ENCODE data around the gene NCBP1. TPM values are rescaled to one million over a fixed set of nuclear protein-coding genes. Genes with fewer than 3 reads are reported as not detected.

The NCBP1 gene
- total and polyA plus RNA-seq, 2 of the 4 experiments (the other 2 are of a cell fraction), result 17.8 to 46.4 TPM

DNA sequence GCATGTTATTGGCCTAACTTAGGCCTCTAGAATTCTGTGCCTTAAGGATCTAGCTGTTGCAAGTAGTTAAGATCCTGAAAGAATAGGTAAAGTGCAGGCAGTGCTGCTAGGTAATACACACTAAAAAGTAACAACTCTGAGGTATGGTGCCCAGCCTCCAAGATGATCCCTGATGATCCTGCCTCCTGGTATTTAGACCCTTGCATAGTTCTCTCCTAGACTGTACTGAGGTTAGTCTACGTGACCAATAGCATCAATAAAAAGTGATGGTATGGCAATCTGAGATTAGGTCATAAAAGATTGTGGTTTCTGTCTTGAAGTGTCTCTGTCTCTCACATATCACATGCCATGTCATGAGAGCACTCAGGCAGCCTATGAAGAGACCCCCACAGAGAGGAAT is 9.7 kb upstream of the NCBP1 start:
- Histone ChIP-seq H3K27ac (ENCODE audit: insufficient read depth, low read length) (no peak overlapping the region), H3K4me3 (ENCODE audit: insufficient read depth, low read depth, low read length) (no peak overlapping the region), H4K20me1 (ENCODE audit: insufficient read depth, low read length) (no peaks in the 10 kb centered on the region; the same call in 1 of the 2 replicates), H4K8ac (ENCODE audit: low read depth in 2 of 2, low read length in 2 of 2) (no peak overlapping the region), H3K4me1 (ENCODE audit: control insufficient read depth, insufficient read depth, low read length) (peaks cover 4% of the 10 kb centered on the region), H2AFZ (replicated peaks; ENCODE audit: low read length, poor library complexity) (no peak overlapping the region), H2BK5ac (ENCODE audit: low read depth, low read length, poor library complexity, severe bottlenecking) (no peak overlapping the region), H3K27me3 (ENCODE audit: control insufficient read depth, insufficient read depth, low read length) (no peaks in the 10 kb centered on the region), H3K9me3 (ENCODE audit: control insufficient read depth, insufficient read depth, low read length) (no peaks in the 10 kb centered on the region), H3K79me1 (ENCODE audit: low read depth in 1 of 2, low read length in 2 of 2) (peaks cover 16 to 28% of the 10 kb centered on the region in 2 experiments), H2BK15ac (ENCODE audit: low read depth, low read length) (no peak overlapping the region), H3K56ac (ENCODE audit: extremely low read depth, insufficient read depth, low read length) (no peak overlapping the region), H3K23ac (ENCODE audit: low read depth, low read length) (no peak overlapping the region), H3K36me3 (ENCODE audit: control insufficient read depth, insufficient read depth, low read length) (peaks cover 14% of the 10 kb centered on the region), H3K4me2 (ENCODE audit: low read depth, low read length) (no peak overlapping the region), H3K9me1 (ENCODE audit: insufficient read depth, low read length) (peaks cover 6% of the 10 kb centered on the region), H3K9ac (ENCODE audit: low read depth, low read length) (no peak overlapping the region), H2BK120ac (ENCODE audit: low read depth, low read length) (no peak overlapping the region), H2AK5ac (ENCODE audit: low read depth, low read length) (no peak overlapping the region), H3K18ac (ENCODE audit: low read depth, low read length) (no peak overlapping the region), H2AK9ac (replicated peaks; ENCODE audit: low read depth, low read length, poor library complexity) (no peak overlapping the region), H3K14ac (replicated peaks; ENCODE audit: low read depth, low read length) (no peak overlapping the region), H4K5ac (ENCODE audit: low read depth, low read length) (no peak overlapping the region), H2BK20ac (ENCODE audit: low read depth, low read length) (no peak overlapping the region), H4K91ac (ENCODE audit: insufficient read depth, low read depth, low read length) (no peak overlapping the region), H3K4ac (ENCODE audit: low read depth, low read length) (no peak overlapping the region)
- BruUV-seq (replicated peaks), result no TSS peak
- CTCF ChIA-PET, result interaction anchor here (2.4 kb wide), 1 partner anchor 9 kb away, joined by 8 read pairs; no protein-coding TSS in a partner anchor
- POLR2A ChIA-PET (ENCODE audit: unreplicated experiment), result no interaction called here
- DNase-seq (no peak), ATAC-seq (ENCODE audit: low read depth) (no peak)
- in situ Hi-C loops (cut with MboI; ENCODE audit: low sequenced_read_pairs), result no loop called here
- no CpG with 5 or more reads among the region's 1 CpG for WGBS, 2 experiments (ENCODE audit: extremely low coverage in 2 of 2, insufficient read length in 1 of 2)
- dilution Hi-C loops (cut with HindIII; ENCODE audit: low sequenced_read_pairs, unreplicated experiment), result no loop called here
- intact Hi-C loops (cut with micrococcal nuclease), result no loop called here
- TF ChIP-seq RAD21 (IDR thresholded peaks at IDR 0.05; ENCODE audit: low read length), result no peak
- TF ChIP-seq MXI1 (IDR thresholded peaks at IDR 0.05; ENCODE audit: borderline replicate concordance, low read depth, low read length), result no peak
- TF ChIP-seq BHLHE40 (IDR thresholded peaks at IDR 0.05; ENCODE audit: low read depth, low read length), result no peak
- no peak for TF ChIP-seq SMC3 (IDR thresholded peaks at IDR 0.05; ENCODE audit: low read depth, low read length)
- no peak for TF ChIP-seq CHD1 (IDR thresholded peaks at IDR 0.05; ENCODE audit: low read depth, low read length)
- TF ChIP-seq, protein P1, sequence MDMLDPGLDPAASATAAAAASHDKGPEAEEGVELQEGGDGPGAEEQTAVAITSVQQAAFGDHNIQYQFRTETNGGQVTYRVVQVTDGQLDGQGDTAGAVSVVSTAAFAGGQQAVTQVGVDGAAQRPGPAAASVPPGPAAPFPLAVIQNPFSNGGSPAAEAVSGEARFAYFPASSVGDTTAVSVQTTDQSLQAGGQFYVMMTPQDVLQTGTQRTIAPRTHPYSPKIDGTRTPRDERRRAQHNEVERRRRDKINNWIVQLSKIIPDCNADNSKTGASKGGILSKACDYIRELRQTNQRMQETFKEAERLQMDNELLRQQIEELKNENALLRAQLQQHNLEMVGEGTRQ (IDR thresholded peaks at IDR 0.05; ENCODE audit: low read depth, low read length), result no peak
- no peak for TF ChIP-seq RFX5 (IDR thresholded peaks at IDR 0.05; ENCODE audit: low read depth, low read length)
- no peak for TF ChIP-seq MAZ (IDR thresholded peaks at IDR 0.05; ENCODE audit: borderline replicate concordance, low read depth, low read length)
- TF ChIP-seq POLR2A (IDR thresholded peaks at IDR 0.05; ENCODE audit: low read depth, low read length), result no peak
- no peak for TF ChIP-seq RCOR1 (IDR thresholded peaks at IDR 0.05; ENCODE audit: insufficient replicate concordance, low read length)
- TF ChIP-seq CEBPB (IDR thresholded peaks at IDR 0.05; ENCODE audit: low read depth, low read length), result no peak
- TF ChIP-seq, protein P2, sequence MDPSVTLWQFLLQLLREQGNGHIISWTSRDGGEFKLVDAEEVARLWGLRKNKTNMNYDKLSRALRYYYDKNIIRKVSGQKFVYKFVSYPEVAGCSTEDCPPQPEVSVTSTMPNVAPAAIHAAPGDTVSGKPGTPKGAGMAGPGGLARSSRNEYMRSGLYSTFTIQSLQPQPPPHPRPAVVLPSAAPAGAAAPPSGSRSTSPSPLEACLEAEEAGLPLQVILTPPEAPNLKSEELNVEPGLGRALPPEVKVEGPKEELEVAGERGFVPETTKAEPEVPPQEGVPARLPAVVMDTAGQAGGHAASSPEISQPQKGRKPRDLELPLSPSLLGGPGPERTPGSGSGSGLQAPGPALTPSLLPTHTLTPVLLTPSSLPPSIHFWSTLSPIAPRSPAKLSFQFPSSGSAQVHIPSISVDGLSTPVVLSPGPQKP (IDR thresholded peaks at IDR 0.05; ENCODE audit: borderline replicate concordance, low read depth, low read length), result no peak
- no peak for TF ChIP-seq NFE2L2 (IDR thresholded peaks at IDR 0.05; ENCODE audit: low read depth, low read length)
- TF ChIP-seq FOS (IDR thresholded peaks at IDR 0.05; ENCODE audit: low read depth, low read length), result no peak
- TF ChIP-seq, protein P3, sequence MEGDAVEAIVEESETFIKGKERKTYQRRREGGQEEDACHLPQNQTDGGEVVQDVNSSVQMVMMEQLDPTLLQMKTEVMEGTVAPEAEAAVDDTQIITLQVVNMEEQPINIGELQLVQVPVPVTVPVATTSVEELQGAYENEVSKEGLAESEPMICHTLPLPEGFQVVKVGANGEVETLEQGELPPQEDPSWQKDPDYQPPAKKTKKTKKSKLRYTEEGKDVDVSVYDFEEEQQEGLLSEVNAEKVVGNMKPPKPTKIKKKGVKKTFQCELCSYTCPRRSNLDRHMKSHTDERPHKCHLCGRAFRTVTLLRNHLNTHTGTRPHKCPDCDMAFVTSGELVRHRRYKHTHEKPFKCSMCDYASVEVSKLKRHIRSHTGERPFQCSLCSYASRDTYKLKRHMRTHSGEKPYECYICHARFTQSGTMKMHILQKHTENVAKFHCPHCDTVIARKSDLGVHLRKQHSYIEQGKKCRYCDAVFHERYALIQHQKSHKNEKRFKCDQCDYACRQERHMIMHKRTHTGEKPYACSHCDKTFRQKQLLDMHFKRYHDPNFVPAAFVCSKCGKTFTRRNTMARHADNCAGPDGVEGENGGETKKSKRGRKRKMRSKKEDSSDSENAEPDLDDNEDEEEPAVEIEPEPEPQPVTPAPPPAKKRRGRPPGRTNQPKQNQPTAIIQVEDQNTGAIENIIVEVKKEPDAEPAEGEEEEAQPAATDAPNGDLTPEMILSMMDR (conservative IDR thresholded peaks at IDR 0.05; ENCODE audit: low read depth, low read length), result no peak
- no peak for TF ChIP-seq MAFK (IDR thresholded peaks at IDR 0.05; ENCODE audit: low read depth, low read length)
